ENCODE data around the gene GABRG3.

DNA sequence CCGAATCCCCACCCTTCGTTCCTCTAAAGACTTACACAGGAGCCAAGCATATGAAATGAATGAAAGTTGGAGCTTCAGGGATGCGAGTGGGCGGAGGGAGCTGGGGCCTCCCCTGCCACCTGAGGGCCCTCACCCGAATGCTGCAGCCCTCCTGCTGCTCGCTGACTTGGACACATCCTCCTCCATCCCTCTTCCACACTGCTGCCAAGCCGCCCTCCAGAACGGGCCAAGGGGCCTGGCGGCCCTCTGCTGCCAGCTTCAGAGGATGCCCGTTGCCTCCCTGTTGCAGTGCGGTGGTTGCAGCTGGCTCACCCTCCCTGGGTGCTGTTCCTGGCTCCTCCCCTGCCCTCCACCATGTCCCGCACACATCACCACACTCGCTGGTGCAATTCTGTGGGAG lies 71.2 kb downstream of the GABRG3 start:
- TF ChIP-seq ZFP3 (CRISPR knock-in tag; IDR thresholded peaks at IDR 0.05) (no peak), ZNF8 (CRISPR knock-in tag; IDR thresholded peaks at IDR 0.05) (no peak), ZFP30 (CRISPR knock-in tag; IDR thresholded peaks at IDR 0.05) (no peak), PPARA (CRISPR knock-in tag; IDR thresholded peaks at IDR 0.05; ENCODE audit: borderline replicate concordance) (no peak), ARNTL (CRISPR knock-in tag; IDR thresholded peaks at IDR 0.05; ENCODE audit: borderline replicate concordance, low read depth) (no peak), ESRRG (CRISPR knock-in tag; IDR thresholded peaks at IDR 0.05) (no peak), GLIS3 (CRISPR knock-in tag; IDR thresholded peaks at IDR 0.05) (no peak), CSDC2 (CRISPR knock-in tag; IDR thresholded peaks at IDR 0.05) (no peak), SNAI2 (CRISPR knock-in tag; IDR thresholded peaks at IDR 0.05) (no peak), BACH2 (CRISPR knock-in tag; IDR thresholded peaks at IDR 0.05; ENCODE audit: borderline replicate concordance) (no peak)
- TF ChIP-seq, protein P1, sequence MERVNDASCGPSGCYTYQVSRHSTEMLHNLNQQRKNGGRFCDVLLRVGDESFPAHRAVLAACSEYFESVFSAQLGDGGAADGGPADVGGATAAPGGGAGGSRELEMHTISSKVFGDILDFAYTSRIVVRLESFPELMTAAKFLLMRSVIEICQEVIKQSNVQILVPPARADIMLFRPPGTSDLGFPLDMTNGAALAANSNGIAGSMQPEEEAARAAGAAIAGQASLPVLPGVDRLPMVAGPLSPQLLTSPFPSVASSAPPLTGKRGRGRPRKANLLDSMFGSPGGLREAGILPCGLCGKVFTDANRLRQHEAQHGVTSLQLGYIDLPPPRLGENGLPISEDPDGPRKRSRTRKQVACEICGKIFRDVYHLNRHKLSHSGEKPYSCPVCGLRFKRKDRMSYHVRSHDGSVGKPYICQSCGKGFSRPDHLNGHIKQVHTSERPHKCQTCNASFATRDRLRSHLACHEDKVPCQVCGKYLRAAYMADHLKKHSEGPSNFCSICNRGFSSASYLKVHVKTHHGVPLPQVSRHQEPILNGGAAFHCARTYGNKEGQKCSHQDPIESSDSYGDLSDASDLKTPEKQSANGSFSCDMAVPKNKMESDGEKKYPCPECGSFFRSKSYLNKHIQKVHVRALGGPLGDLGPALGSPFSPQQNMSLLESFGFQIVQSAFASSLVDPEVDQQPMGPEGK (CRISPR knock-in tag; IDR thresholded peaks at IDR 0.05; ENCODE audit: borderline replicate concordance), result no peak
- TF ChIP-seq, protein P2, sequence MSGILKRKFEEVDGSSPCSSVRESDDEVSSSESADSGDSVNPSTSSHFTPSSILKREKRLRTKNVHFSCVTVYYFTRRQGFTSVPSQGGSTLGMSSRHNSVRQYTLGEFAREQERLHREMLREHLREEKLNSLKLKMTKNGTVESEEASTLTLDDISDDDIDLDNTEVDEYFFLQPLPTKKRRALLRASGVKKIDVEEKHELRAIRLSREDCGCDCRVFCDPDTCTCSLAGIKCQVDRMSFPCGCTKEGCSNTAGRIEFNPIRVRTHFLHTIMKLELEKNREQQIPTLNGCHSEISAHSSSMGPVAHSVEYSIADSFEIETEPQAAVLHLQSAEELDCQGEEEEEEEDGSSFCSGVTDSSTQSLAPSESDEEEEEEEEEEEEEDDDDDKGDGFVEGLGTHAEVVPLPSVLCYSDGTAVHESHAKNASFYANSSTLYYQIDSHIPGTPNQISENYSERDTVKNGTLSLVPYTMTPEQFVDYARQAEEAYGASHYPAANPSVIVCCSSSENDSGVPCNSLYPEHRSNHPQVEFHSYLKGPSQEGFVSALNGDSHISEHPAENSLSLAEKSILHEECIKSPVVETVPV (CRISPR knock-in tag; IDR thresholded peaks at IDR 0.05), result no peak
- TF ChIP-seq, protein P3, sequence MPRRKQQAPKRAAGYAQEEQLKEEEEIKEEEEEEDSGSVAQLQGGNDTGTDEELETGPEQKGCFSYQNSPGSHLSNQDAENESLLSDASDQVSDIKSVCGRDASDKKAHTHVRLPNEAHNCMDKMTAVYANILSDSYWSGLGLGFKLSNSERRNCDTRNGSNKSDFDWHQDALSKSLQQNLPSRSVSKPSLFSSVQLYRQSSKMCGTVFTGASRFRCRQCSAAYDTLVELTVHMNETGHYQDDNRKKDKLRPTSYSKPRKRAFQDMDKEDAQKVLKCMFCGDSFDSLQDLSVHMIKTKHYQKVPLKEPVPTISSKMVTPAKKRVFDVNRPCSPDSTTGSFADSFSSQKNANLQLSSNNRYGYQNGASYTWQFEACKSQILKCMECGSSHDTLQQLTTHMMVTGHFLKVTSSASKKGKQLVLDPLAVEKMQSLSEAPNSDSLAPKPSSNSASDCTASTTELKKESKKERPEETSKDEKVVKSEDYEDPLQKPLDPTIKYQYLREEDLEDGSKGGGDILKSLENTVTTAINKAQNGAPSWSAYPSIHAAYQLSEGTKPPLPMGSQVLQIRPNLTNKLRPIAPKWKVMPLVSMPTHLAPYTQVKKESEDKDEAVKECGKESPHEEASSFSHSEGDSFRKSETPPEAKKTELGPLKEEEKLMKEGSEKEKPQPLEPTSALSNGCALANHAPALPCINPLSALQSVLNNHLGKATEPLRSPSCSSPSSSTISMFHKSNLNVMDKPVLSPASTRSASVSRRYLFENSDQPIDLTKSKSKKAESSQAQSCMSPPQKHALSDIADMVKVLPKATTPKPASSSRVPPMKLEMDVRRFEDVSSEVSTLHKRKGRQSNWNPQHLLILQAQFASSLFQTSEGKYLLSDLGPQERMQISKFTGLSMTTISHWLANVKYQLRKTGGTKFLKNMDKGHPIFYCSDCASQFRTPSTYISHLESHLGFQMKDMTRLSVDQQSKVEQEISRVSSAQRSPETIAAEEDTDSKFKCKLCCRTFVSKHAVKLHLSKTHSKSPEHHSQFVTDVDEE (CRISPR knock-in tag; IDR thresholded peaks at IDR 0.05), result no peak
- TF ChIP-seq, protein P4, sequence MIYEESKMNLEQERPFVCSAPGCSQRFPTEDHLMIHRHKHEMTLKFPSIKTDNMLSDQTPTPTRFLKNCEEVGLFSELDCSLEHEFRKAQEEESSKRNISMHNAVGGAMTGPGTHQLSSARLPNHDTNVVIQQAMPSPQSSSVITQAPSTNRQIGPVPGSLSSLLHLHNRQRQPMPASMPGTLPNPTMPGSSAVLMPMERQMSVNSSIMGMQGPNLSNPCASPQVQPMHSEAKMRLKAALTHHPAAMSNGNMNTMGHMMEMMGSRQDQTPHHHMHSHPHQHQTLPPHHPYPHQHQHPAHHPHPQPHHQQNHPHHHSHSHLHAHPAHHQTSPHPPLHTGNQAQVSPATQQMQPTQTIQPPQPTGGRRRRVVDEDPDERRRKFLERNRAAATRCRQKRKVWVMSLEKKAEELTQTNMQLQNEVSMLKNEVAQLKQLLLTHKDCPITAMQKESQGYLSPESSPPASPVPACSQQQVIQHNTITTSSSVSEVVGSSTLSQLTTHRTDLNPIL (CRISPR knock-in tag; IDR thresholded peaks at IDR 0.05; ENCODE audit: low read depth), result no peak

All from SK-N-SH treated with all-trans-retinoic acid at 6 μM for 48 hours (cell line).